Left ventricle myocardium superior (tissue), 1 donor: ENCODE measurements around the gene TRIML1. TPM values are rescaled to one million over a fixed set of nuclear protein-coding genes. Genes with fewer than 3 reads are reported as not detected.

Experiments
- ATAC-seq: fragments of 200-7000 bp; cut with Tn5 transposase; one replicate; pipeline ENCODE4 v1.9.1; 2020; ENCODE audit warnings: mild to moderate bottlenecking, moderate library complexity
- DNase-seq: peaks from one replicate; pipeline ENCODE4 v3.0.0-alpha.2; 2020
- intact Hi-C: fragments of 100-400 bp; cut with micrococcal nuclease; formaldehyde crosslinking; loops from one replicate; pipeline ENCODE4 v1.11.0; 2022
- long read RNA-seq: library from polyadenylated mRNA; unstranded; transcript quantifications from one replicate; pipeline ENCODE4 v2.0.0, GENCODE V29; 2021
- total RNA-seq: library from RNA; stranded (reverse); fragmentation: NEBNext Ultra II Directional; extraction: Animal tissue kit (Norgen Biotek cat#: 25700); gene quantifications from one replicate; pipeline ENCODE4 v1.2.1, GENCODE V29; 2021
- donor health status: DM: no; HTN: yes; CAD: no; lungs with severe emphysema.

The TRIML1 gene, protein sequence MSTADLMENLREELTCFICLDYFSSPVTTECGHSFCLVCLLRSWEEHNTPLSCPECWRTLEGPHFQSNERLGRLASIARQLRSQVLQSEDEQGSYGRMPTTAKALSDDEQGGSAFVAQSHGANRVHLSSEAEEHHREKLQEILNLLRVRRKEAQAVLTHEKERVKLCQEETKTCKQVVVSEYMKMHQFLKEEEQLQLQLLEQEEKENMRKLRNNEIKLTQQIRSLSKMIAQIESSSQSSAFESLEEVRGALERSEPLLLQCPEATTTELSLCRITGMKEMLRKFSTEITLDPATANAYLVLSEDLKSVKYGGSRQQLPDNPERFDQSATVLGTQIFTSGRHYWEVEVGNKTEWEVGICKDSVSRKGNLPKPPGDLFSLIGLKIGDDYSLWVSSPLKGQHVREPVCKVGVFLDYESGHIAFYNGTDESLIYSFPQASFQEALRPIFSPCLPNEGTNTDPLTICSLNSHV
- total RNA-seq: not detected
- long read RNA-seq: 0 reads

DNA sequence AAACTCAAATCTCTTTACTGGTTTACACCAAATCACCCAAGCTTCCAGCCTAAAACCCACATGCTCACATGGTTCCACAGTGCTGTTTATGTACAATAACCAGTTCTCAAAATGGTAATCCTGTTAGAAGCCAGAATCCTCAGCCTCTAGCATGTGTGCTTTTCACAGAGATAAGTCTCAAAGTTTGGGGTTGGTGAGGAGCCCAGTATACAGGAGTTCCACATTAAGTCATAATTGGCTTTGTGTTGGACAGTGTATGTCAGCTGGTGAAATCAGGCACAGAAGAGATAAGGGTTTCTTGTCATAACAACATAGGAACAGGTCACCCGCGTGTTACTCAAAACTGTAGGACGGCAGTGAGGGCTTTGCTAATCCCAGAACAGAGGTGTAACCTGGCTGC, at the start of gene TRIML1:
Gene TRIML1, plus strand, starts transcription at position 301 of the 400 bp plus-strand sequence. CDS start 118 bp downstream, outside the sequence.
- no peak for ATAC-seq
- no peak for DNase-seq
- intact Hi-C loops: no loop called here

- DNase-seq (no peak), ATAC-seq (no peak)
- intact Hi-C loops: no loop called here
Observed at GRCh38 chr4:188092824-188093223, 46.4 kb upstream of the TRIML1 start.

DNA sequence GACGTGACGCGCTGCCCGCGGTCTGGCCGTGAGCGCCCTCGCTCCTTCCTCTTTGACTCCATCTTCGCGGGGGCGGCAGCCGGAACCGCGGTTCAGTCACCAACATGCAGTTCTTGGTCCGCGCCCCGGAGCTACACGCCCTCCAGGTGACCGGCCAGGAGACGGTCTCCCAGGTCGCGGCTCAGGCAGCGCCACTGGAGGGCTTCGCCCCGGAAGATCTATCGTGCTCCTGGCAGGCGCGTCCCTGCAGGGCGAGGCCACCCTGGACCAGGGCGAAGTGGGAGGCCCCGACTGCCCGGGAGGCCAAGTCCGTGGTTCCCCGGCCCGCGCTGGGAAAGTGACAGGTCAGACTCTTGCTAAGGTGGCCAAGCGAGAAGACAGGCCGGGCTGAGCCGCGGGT, 32.8 kb upstream of the TRIML1 start:
- no peak for ATAC-seq
- no peak for DNase-seq
- intact Hi-C loops: no loop called here

- intact Hi-C loops: no loop called here
- ATAC-seq: no peak
- DNase-seq: no peak
Observed at GRCh38 chr4:188107931-188108843, 31.1 kb upstream of the TRIML1 start.

DNA sequence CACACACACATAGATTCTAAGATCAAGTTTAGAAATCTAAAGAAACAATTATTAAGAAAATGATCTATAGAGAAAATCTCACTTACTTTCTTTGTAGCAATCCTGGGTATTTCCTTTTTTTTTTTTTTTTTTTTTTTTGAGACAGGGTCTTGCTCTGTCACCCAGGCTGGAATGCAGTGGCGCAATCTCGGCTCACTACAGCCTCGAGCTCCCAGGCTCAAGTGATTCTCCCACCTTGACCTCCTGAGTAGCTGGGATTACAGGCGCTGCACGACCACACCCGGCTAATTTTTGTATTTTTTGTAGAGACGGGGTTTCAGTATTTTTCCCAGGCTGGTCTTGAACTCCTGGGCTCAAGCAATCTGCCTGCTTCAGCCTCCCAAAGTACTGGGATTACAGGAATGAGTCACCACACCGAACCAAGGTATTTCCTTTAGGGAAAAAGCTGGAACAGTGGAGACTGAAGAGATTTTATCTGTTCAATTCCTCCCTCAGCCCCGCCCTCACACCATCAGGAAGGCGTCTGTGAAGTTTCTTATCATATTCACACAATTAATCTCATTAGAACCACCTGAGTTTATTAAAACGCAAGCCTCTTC, 30.0 kb upstream of the TRIML1 start, which contains the start of gene TRIML2:
Gene TRIML2, minus strand, starts transcription at position 447 of the 599 bp plus-strand sequence. CDS start 4,235 bp downstream, outside the sequence.
- DNase-seq: no peak
- intact Hi-C loops: no loop called here
- no peak for ATAC-seq

- intact Hi-C loops: no loop called here
- no peak for ATAC-seq
- no peak for DNase-seq
Observed at GRCh38 chr4:188110036-188110435, 29.2 kb upstream of the TRIML1 start.

- intact Hi-C loops: no loop called here
- ATAC-seq (no peak), DNase-seq (no peak)
Observed at GRCh38 chr4:188110741-188111471, 28.3 kb upstream of the TRIML1 start.

DNA sequence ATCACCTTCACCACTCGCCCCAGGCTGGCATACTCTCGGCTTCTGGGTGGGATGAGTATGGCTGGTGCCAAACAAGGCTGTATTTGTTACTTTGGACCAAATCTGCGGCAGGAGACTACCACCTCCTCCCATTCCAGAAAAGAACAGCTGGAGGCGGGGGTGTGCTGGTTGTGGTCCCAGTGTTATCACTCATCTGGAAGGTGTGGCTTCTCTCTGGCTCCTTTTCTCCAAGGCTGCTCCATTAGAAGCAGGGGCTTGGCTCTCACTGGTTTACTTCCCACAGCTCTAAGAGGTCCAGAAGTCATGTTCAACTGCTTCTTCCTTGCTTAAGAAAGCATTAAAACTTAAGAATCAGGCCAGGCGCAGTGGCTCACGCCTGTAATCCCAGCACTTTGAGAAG, 27.3 kb upstream of the TRIML1 start:
- ATAC-seq (no peak), DNase-seq (no peak)
- intact Hi-C loops: no loop called here

- ATAC-seq (no peak), DNase-seq (no peak)
- intact Hi-C loops: no loop called here
Observed at GRCh38 chr4:188113156-188113555, 26.1 kb upstream of the TRIML1 start.

- no peak for DNase-seq
- ATAC-seq: no peak
- intact Hi-C loops: no loop called here
Observed at GRCh38 chr4:188117631-188118324, 21.5 kb upstream of the TRIML1 start.

DNA sequence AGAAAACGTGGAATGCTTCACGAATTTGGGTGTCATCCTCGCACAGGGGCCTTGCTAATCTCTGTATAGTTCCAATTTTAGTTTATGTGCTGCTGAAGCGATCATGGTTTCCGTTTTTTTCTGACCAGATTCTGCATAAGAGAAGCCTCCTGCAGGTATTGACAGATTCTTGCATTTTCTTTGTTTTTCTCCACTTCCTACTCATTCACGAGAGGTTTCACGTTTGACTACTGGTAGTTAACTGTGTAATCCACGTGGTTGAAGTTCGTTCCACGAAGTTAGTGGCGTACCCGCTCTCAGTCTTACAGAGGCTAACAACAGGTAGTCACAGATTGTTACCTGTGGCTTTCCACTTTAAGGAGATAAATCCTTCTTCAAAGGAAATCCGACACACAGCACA, 17.7 kb upstream of the TRIML1 start:
- intact Hi-C loops: no loop called here
- DNase-seq: no peak

GRCh38 chr4:188127214-188127874, 11.9 kb upstream of the TRIML1 start:
- ATAC-seq (no peak), DNase-seq (no peak)
- intact Hi-C loops: no loop called here

More for the DNA sequence above, 17.7 kb upstream of the TRIML1 start:
- ATAC-seq: no peak

- no peak for ATAC-seq
- DNase-seq: no peak
- intact Hi-C loops: no loop called here
Observed at GRCh38 chr4:188130355-188130754, 8.9 kb upstream of the TRIML1 start.

- intact Hi-C loops: no loop called here
- ATAC-seq (no peak), DNase-seq (no peak)
Observed at GRCh38 chr4:188132232-188132631, 7.0 kb upstream of the TRIML1 start.

- ATAC-seq (no peak), DNase-seq (no peak)
- intact Hi-C loops: no loop called here
Observed at GRCh38 chr4:188138227-188138626, 1.0 kb upstream of the TRIML1 start.

GRCh38 chr4:188139671-188140070, 430 bp downstream of the TRIML1 start:
- intact Hi-C loops: no loop called here
- DNase-seq: no peak
- no peak for ATAC-seq

GRCh38 chr4:188143731-188144130, 4.5 kb downstream of the TRIML1 start:
- no peak for ATAC-seq
- DNase-seq: no peak
- intact Hi-C loops: no loop called here

- ATAC-seq (no peak), DNase-seq (no peak)
- intact Hi-C loops: no loop called here
Observed at GRCh38 chr4:188145601-188146000, 6.4 kb downstream of the TRIML1 start.
